Heart left ventricle (tissue), 13 donors: ENCODE data around the gene RALBP1.

Experiments used
- POLR2A ChIP-seq, 2 donors: fragments of 450-650 bp; IDR thresholded peaks; one replicate each; pipeline ENCODE4 v1.6.1; 2017; ENCODE audit warnings: antibody characterized with exemption in 2 of 2, mild to moderate bottlenecking in 2 of 2, moderate library complexity in 2 of 2
- TF ChIP-seq, protein P1 (sequence below), 12 donors: fragments of 200-600 bp; sonication (generic) in 4 of 12; IDR thresholded peaks; one replicate each; pipeline versions ENCODE4 v1.5.0 to v1.8.0; 2018 to 2022; ENCODE audit warnings: antibody characterized with exemption in 12 of 12, mild to moderate bottlenecking in 5 of 12
- donor health status: ischemic (EF 13 %, LVEDD 7.1; RV severe dilation, severe dysfunction).
- donor health status: DM: no; HTN: yes; CAD: no.
- donor health status: DM: no; HTN: no; CAD: no.
- donor health status: ischemic (EF 25% LVEDD 6.9; RV normal size, moderate dysfunction).
- donor health status: ischemic (EF 25% LVEDD 5.7; RV mildly dilated, moderate dysfunction).
- donor health status: ischemic (EF 35%, LVEDD 5.7; RV mildly dilated, moderate dysfunction).
- donor health status: nonischemic (EF 11% LVEDD 7.7; RV severe dilation, severe dysfunction).
- donor health status: DM: yes; HTN: yes; CAD: no.
- donor health status: PGD.
- donor health status: ischemic (EF 29% LVEDD 5.4; RV normal size, mild dysfunction).
- donor health status: nonischemic (EF 23%, LVEDD 6.1; RV moderate dilation, normal function).

DNA sequence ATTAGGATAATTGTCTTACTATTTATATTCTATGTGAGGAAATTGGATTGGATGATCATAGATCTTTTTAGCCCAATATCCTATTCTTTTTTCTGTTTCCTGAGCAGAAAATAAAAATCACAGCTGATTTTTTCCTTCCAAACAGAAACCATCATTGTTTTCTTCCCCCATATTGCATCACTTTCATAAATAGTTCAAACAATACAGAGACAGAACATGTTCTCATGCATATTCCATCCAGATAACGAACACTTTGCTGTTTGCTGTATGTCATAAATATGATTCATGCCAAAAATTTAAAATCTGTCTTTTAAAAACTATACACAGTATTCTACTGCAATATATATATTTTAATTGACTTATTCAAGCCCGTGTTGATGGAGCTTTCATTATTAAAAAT, 22.0 kb upstream of the RALBP1 start:
- TF ChIP-seq, protein P1, sequence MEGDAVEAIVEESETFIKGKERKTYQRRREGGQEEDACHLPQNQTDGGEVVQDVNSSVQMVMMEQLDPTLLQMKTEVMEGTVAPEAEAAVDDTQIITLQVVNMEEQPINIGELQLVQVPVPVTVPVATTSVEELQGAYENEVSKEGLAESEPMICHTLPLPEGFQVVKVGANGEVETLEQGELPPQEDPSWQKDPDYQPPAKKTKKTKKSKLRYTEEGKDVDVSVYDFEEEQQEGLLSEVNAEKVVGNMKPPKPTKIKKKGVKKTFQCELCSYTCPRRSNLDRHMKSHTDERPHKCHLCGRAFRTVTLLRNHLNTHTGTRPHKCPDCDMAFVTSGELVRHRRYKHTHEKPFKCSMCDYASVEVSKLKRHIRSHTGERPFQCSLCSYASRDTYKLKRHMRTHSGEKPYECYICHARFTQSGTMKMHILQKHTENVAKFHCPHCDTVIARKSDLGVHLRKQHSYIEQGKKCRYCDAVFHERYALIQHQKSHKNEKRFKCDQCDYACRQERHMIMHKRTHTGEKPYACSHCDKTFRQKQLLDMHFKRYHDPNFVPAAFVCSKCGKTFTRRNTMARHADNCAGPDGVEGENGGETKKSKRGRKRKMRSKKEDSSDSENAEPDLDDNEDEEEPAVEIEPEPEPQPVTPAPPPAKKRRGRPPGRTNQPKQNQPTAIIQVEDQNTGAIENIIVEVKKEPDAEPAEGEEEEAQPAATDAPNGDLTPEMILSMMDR (IDR thresholded peaks at IDR 0.05) = no peak
- TF ChIP-seq POLR2A (IDR thresholded peaks at IDR 0.05) = no peak
